Heart left ventricle (tissue), 13 donors: Measurements from ENCODE around the gene PCARE.

Source experiments
- POLR2A ChIP-seq, 2 donors: fragments of 450-650 bp; IDR thresholded peaks; one replicate each; pipeline ENCODE4 v1.6.1; 2017; ENCODE audit warnings: antibody characterized with exemption in 2 of 2, mild to moderate bottlenecking in 2 of 2, moderate library complexity in 2 of 2
- TF ChIP-seq, protein P1 (sequence below), 12 donors: fragments of 200-600 bp; sonication (generic) in 4 of 12; IDR thresholded peaks; one replicate each; pipeline versions ENCODE4 v1.5.0 to v1.8.0; 2018 to 2022; ENCODE audit warnings: antibody characterized with exemption in 12 of 12, mild to moderate bottlenecking in 5 of 12
- donor health status: ischemic (EF 13 %, LVEDD 7.1; RV severe dilation, severe dysfunction).
- donor health status: DM: no; HTN: yes; CAD: no.
- donor health status: DM: no; HTN: no; CAD: no.
- donor health status: ischemic (EF 25% LVEDD 6.9; RV normal size, moderate dysfunction).
- donor health status: ischemic (EF 25% LVEDD 5.7; RV mildly dilated, moderate dysfunction).
- donor health status: ischemic (EF 35%, LVEDD 5.7; RV mildly dilated, moderate dysfunction).
- donor health status: nonischemic (EF 11% LVEDD 7.7; RV severe dilation, severe dysfunction).
- donor health status: DM: yes; HTN: yes; CAD: no.
- donor health status: PGD.
- donor health status: ischemic (EF 29% LVEDD 5.4; RV normal size, mild dysfunction).
- donor health status: nonischemic (EF 23%, LVEDD 6.1; RV moderate dilation, normal function).

DNA sequence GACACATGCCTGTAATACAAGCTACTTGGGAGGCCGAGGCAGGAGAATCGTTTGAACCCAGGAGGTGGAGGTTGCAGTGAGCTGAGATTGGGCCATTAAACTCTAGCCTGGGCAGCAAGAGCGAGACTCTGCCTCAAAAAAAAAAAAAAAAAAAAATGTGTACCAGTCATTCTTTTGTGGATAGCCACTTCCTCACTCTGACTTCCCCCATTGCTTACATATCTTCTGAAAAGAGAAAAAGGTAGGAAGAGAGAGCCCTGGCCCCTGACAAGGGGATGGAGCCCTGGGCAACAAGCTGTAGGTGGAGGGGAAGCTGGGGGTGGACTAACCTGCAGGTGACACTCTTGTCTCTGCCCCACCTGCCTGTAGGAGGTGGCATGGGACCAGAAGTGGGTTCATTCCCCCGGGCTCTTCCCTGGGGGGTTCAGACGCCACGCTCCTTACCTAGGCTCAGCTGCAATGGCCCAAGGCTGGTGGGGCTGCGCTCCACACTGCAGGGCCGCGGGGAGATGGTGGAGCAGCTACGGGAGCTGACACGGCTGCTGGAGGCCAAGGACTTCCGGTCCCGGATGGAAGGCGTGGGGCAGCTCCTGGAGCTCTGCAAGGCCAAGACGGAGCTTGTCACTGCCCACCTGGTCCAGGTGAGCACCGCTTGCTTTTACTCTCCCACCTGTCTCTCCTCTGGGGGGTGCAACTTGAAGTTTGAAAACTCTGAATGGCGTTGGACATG, 39.1 kb downstream of the PCARE start:
- TF ChIP-seq, protein P1, sequence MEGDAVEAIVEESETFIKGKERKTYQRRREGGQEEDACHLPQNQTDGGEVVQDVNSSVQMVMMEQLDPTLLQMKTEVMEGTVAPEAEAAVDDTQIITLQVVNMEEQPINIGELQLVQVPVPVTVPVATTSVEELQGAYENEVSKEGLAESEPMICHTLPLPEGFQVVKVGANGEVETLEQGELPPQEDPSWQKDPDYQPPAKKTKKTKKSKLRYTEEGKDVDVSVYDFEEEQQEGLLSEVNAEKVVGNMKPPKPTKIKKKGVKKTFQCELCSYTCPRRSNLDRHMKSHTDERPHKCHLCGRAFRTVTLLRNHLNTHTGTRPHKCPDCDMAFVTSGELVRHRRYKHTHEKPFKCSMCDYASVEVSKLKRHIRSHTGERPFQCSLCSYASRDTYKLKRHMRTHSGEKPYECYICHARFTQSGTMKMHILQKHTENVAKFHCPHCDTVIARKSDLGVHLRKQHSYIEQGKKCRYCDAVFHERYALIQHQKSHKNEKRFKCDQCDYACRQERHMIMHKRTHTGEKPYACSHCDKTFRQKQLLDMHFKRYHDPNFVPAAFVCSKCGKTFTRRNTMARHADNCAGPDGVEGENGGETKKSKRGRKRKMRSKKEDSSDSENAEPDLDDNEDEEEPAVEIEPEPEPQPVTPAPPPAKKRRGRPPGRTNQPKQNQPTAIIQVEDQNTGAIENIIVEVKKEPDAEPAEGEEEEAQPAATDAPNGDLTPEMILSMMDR (IDR thresholded peaks at IDR 0.05) = no peak
- TF ChIP-seq POLR2A (IDR thresholded peaks at IDR 0.05) = no peak
